ENCODE data around the gene MEI1.
A peak's percentile ranks its signal among the peaks of the same experiment; 100 is the strongest.

Gene MEI1

GRCh38 chr22:41699264-41700107 lies at the start of gene MEI1:
TSS of gene MEI1 (plus strand) at chr22:41699503. CDS start at chr22:41699539, 36 bp downstream.
- ATAC-seq (ENCODE audit: low read depth), result peak; percentile 51
- Histone ChIP-seq H3K27ac (ENCODE audit: poor library complexity, severe bottlenecking) (no peak within 1 kb of the TSS), H3K4me1 (ENCODE audit: insufficient read depth, poor library complexity, severe bottlenecking) (no peaks in the 10 kb centered on the region), H3K27me3 (ENCODE audit: insufficient read depth, poor library complexity, severe bottlenecking) (no peaks in the 10 kb centered on the region), H3K9me3 (ENCODE audit: severe bottlenecking) (no peaks in the 10 kb centered on the region), H3K36me3 (ENCODE audit: low read depth) (no peaks in the 10 kb centered on the region), H3K4me3 (ENCODE audit: severe bottlenecking) (no peak within 1 kb of the TSS)
- peak; percentile 82 for DNase-seq (ENCODE audit: low spot score)
- TF ChIP-seq, protein P1, sequence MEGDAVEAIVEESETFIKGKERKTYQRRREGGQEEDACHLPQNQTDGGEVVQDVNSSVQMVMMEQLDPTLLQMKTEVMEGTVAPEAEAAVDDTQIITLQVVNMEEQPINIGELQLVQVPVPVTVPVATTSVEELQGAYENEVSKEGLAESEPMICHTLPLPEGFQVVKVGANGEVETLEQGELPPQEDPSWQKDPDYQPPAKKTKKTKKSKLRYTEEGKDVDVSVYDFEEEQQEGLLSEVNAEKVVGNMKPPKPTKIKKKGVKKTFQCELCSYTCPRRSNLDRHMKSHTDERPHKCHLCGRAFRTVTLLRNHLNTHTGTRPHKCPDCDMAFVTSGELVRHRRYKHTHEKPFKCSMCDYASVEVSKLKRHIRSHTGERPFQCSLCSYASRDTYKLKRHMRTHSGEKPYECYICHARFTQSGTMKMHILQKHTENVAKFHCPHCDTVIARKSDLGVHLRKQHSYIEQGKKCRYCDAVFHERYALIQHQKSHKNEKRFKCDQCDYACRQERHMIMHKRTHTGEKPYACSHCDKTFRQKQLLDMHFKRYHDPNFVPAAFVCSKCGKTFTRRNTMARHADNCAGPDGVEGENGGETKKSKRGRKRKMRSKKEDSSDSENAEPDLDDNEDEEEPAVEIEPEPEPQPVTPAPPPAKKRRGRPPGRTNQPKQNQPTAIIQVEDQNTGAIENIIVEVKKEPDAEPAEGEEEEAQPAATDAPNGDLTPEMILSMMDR (IDR thresholded peaks at IDR 0.05; ENCODE audit: poor library complexity, severe bottlenecking), result no peak

- peaks cover 95% of the 10 kb centered on the region for H3K36me3 ChIP-seq (ENCODE audit: low read depth)
Observed at GRCh38 chr22:41650229-41650628, 49.1 kb upstream of the MEI1 start.

DNA sequence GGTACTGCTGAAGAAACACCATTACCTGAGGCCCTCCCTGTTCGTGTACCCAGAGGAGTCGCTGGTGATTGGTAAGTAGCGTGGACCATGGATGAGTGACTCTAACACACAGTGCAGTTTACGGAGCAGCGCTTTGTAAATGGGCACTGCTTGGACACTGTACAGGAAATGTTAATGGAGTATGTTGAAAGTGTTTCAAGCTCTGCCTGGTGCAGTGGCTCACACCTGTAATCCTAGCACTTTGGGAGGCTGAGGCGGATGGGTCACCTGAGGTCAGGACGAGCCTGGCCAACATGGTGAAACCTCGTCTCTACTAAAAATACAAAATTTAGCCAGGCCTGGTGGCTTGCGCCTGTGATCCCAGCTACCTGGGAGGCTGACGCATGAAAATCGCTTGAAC lies 48.5 kb upstream of the MEI1 start:
- no peak for ATAC-seq (ENCODE audit: low read depth)
- Histone ChIP-seq H3K9me3 (ENCODE audit: severe bottlenecking) (no peaks in the 10 kb centered on the region), H3K36me3 (ENCODE audit: low read depth) (peaks cover 95% of the 10 kb centered on the region), H3K27ac (ENCODE audit: poor library complexity, severe bottlenecking) (no peak overlapping the region), H3K27me3 (ENCODE audit: insufficient read depth, poor library complexity, severe bottlenecking) (no peaks in the 10 kb centered on the region), H3K4me1 (ENCODE audit: insufficient read depth, poor library complexity, severe bottlenecking) (no peaks in the 10 kb centered on the region), H3K4me3 (ENCODE audit: severe bottlenecking) (no peak overlapping the region)
- TF ChIP-seq, protein P1 (IDR thresholded peaks at IDR 0.05; ENCODE audit: poor library complexity, severe bottlenecking), result no peak
- DNase-seq (ENCODE audit: low spot score), result no peak

More at GRCh38 chr22:41650229-41650628, 49.1 kb upstream of the MEI1 start:
- Histone ChIP-seq H3K27me3 (ENCODE audit: insufficient read depth, poor library complexity, severe bottlenecking) (no peaks in the 10 kb centered on the region), H3K9me3 (ENCODE audit: severe bottlenecking) (no peaks in the 10 kb centered on the region), H3K4me3 (ENCODE audit: severe bottlenecking) (no peak overlapping the region), H3K4me1 (ENCODE audit: insufficient read depth, poor library complexity, severe bottlenecking) (no peaks in the 10 kb centered on the region), H3K27ac (ENCODE audit: poor library complexity, severe bottlenecking) (no peak overlapping the region)
- TF ChIP-seq, protein P1 (IDR thresholded peaks at IDR 0.05; ENCODE audit: poor library complexity, severe bottlenecking), result no peak
- ATAC-seq (ENCODE audit: low read depth), result no peak
- DNase-seq (ENCODE audit: low spot score), result no peak

DNA sequence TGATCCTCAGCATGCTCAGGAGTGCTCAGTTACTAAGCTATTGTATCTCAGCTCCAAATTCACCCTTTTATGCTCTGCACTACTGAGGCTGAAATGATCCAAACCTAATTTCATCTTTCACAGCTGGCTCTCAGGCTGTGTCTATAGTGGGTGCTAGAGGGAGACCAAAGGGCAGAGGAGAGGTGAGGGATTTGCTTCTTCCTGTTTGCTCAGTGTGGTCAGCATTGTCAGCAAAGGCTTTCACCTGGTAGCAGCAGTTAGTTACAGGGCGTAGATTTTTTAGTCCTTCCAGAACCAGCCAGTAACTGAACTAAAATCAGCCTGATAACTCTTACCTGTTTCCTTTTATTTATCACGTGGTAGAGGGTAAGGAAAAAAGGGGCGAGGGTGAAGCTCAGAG lies 45.0 kb upstream of the MEI1 start:
- no peaks in the 10 kb centered on the region for H3K9me3 ChIP-seq (ENCODE audit: severe bottlenecking)
- H3K36me3 ChIP-seq (ENCODE audit: low read depth), result peaks cover 94% of the 10 kb centered on the region
- TF ChIP-seq, protein P1 (IDR thresholded peaks at IDR 0.05; ENCODE audit: poor library complexity, severe bottlenecking), result no peak
- H3K27me3 ChIP-seq (ENCODE audit: insufficient read depth, poor library complexity, severe bottlenecking), result no peaks in the 10 kb centered on the region
- no peaks in the 10 kb centered on the region for H3K4me1 ChIP-seq (ENCODE audit: insufficient read depth, poor library complexity, severe bottlenecking)
- DNase-seq (ENCODE audit: low spot score) (no peak), ATAC-seq (ENCODE audit: low read depth) (no peak)
- H3K27ac ChIP-seq (ENCODE audit: poor library complexity, severe bottlenecking), result no peak overlapping the region
- H3K4me3 ChIP-seq (ENCODE audit: severe bottlenecking), result no peak overlapping the region

- H3K27ac ChIP-seq (ENCODE audit: poor library complexity, severe bottlenecking), result no peak overlapping the region
- ATAC-seq (ENCODE audit: low read depth) (no peak), DNase-seq (ENCODE audit: low spot score) (no peak)
- H3K27me3 ChIP-seq (ENCODE audit: insufficient read depth, poor library complexity, severe bottlenecking), result no peaks in the 10 kb centered on the region
- H3K4me1 ChIP-seq (ENCODE audit: insufficient read depth, poor library complexity, severe bottlenecking), result no peaks in the 10 kb centered on the region
- peaks cover 94% of the 10 kb centered on the region for H3K36me3 ChIP-seq (ENCODE audit: low read depth)
- no peaks in the 10 kb centered on the region for H3K9me3 ChIP-seq (ENCODE audit: severe bottlenecking)
- TF ChIP-seq, protein P1 (IDR thresholded peaks at IDR 0.05; ENCODE audit: poor library complexity, severe bottlenecking), result no peak
- no peak overlapping the region for H3K4me3 ChIP-seq (ENCODE audit: severe bottlenecking)
Observed at GRCh38 chr22:41656556-41656955, 42.7 kb upstream of the MEI1 start.

All from RWPE2 (cell line).